GM21825 (cell line): ENCODE measurements around the gene AANAT.

Experiments
- ATAC-seq: cut with Tn5 transposase; IDR thresholded peaks from one replicate; pipeline ENCODE4 v1.9.1; 2021; ENCODE audit warnings: mild to moderate bottlenecking, moderate library complexity; ENCODE audit not compliant: unreplicated experiment

Gene AANAT

DNA sequence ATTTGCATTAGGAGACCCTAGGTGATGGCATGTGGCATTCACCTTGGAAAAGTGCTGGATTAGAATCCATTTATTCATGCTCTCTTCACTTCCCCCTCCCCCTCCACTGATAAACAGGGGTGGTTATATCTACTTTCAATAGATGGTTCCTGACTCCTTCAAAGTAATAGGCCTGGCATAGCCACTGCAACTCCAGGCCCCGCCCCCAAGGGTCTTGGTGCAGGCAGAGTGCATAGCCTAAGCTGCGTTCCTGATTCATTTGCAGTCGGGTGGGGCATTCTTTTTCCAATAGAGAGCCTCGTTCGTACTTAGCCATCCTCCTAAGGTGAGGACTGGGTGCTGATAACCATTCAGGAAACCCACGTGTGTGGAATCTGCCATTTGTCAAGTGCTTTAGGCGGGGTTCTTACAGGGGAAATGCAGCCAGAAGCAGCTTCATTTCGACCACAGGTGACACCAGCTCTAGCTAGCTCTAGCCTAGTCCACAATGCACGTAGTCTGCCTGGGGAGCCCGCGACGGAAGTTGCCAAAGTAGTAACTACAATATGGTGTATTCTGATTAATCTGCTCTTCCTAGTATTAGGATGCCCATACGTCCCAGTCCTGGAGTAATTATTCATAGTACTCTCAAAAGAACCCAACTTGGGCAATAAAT, 25.6 kb upstream of the AANAT start:
- no peak for ATAC-seq

DNA sequence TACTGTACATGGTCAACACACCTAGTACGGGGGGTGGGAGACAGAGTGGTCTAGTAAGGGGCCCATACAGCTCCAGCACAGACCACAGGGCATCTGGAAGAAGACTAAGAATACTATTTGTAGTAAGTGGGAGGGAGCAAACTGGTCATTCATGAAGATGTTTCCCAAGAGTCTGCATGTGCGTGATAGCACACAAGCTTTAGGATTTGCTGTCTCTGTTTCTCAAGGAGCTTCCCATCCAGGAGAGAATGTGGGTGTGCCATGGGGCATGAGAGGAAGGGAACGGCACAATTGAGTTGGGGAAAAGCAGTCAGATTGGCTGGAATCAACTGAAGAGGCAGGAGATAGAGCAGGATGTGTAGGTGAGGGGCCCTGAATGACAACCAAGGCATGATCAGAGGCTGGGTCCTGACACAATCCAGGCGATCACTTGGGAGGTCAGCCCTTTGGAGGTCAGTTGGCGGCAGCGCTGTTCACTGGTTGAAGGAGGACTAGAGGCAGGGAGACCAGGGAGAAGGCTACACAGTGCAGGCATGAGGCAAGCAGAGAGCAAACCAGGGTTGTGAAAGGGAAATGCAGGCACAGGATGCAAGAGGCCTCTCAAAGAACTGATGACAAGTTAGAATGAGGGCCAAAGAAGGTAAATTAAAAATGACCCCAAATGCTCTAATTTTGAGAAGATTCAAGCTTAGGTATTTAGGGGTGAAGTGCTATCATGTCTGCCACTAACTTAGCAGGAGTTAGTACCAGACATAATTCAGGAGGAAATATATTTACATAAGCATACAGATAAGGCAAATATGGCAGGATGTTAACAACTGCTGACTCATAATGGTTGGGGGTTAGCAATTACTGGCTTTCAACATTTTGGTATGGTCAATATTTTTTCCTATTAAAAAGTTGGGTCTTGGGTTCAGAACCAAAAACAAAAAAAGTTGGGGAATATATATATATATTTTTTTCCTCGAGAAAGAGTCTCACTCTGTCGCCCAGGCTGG, 24.8 kb upstream of the AANAT start:
- no peak for ATAC-seq

DNA sequence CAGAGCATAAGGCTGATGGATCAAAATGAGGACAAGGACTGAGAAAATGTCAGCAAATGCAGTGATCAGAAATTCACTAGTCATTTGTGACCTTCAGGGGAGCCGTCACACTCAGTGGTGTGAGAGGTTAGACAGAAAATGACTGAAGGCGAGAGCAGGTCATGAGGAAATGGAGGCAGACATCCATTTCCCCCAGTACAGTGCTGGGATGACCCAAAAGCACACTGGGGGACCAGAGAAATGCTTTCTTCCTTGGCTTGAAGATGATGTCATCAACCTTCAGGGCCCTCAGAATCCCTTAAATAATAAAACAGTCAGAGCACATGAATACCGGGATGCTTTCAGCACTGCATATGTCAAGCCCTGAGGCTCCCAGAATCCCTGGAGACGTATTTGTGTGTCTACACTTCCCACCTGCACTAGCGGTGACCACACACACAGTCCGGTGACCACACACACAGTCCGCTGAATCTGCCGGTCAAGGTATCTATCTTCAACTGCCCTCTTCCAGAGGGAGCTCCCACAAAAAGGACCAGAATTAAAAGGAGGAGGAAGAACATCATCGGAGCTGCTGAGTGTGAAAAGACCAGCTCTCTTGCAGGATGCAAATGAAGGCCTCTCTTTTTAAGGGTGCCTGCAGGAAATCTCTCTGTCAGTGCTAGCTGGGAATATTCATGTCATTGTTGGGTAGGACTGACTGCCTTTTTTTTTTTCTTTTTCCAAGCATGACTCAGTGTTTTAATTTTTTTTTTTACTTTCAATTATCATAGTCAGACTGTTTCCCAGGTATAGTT, 22.7 kb upstream of the AANAT start:
- ATAC-seq = no peak

GRCh38 chr17:76445697-76446448, 21.5 kb upstream of the AANAT start:
- ATAC-seq = no peak

DNA sequence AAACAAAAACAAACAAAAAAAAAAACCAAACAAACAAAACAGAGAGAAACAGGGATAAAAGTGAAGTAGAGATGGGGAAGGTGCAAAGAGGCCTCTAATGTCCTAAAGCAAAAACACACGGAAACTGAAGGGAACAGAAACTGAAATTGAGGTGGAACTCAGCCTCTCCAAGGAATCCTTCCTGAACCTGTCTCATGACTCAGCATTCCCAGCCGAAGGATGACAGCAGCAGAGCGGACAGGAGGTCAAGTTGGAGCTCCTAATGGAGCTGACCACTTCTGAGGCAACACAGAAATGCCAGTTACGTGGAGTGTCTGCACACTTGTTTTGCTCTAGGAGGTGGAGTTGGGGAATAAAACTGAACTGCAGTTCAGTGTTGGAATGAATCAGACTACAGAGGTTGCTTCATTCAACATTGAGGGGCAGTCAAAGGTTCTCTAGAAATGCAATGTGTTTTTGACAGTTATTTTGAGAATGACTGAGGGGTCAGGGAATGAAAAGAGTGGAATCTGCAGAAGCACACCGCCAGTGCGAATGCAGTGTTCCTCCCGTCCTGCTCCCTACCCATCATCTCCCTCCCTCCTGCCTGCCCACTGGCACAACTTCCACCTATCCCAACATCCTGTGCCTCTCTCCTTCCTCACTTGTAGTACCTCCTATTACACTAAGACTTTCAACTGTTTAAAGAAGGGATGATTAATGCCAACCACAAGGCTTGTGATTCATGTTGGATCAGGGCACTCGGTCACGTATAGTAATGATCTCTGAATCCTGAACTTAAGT, 20.8 kb upstream of the AANAT start:
- no peak for ATAC-seq

DNA sequence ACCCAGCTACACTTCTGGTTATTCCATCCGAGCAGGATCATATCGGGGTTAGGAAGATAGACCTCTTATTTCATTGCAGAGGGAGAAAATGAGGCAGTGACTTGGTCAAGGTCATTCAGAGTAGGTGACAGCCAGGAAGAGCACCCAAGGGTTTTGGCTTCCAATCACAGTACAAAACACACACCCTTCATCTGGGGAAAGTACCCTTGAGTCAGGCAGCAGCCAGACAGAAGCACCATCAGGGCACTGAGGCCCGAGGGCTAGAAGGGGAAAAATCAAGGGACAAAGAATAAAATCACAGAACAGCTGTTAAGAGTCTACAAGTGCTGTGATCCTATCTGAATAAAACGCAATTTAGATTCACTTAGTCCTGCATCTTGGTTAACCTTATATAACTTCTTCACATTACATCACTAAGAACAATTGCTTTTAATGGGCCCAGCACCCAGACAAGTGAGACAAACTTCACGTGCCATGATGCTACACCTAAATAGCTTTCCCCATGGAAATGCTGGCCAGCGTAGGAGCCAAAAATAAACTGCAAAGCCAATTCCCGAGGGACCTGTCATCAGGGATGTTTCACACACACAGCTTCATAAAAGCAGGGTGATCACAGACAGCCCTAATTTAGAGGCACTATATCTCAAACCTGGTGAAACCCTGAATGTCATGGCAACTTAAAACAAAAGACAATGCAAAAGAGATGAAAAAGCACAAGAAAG, 19.3 kb upstream of the AANAT start:
- ATAC-seq = no peak

DNA sequence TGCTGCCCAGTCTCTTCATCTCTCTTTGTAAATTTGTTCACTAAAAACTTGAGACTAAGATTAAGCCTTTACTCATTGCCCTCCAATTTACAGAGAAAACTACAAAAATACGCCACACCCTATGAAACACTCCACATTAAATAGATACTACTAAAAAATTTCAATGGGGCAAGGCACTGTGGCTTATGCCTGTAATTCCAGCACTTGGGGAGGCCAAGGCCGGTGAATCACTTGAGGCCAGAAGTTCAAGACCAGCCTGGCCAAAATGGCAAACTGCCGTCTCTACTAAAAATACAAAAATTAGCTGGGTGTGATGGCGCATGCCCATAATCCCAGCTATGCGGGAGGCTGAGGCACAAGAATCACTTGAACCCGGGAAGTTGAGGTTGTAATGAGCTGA, 18.3 kb upstream of the AANAT start:
- ATAC-seq = no peak

GRCh38 chr17:76451506-76451905, 15.9 kb upstream of the AANAT start:
- ATAC-seq = no peak

DNA sequence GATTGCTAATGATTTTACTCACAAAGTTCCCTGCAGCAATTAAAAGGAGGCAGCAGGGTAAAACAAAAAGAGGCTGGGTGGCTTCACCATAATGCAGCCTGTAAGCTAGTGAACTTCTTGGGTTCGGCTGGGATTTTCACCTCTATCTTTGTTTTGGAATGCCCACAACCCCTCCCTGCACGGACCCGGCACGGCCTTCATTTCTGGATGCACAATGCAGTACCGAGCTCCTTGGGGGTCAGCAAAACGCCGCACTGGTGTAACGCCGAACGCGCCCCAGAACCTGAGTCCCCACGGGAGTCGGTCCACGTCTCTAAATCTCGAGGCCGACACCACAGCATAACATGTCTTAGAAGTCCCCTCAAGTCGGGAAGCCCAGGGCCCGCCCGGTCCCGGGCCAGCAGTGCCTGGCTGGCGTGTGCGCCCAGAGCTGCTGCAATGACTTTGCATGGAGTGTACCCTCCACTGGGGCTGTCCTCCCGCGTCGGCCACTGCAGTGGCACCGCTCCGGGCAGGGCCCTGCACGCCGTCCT, 15.2 kb upstream of the AANAT start:
- peak; percentile 30 for ATAC-seq

DNA sequence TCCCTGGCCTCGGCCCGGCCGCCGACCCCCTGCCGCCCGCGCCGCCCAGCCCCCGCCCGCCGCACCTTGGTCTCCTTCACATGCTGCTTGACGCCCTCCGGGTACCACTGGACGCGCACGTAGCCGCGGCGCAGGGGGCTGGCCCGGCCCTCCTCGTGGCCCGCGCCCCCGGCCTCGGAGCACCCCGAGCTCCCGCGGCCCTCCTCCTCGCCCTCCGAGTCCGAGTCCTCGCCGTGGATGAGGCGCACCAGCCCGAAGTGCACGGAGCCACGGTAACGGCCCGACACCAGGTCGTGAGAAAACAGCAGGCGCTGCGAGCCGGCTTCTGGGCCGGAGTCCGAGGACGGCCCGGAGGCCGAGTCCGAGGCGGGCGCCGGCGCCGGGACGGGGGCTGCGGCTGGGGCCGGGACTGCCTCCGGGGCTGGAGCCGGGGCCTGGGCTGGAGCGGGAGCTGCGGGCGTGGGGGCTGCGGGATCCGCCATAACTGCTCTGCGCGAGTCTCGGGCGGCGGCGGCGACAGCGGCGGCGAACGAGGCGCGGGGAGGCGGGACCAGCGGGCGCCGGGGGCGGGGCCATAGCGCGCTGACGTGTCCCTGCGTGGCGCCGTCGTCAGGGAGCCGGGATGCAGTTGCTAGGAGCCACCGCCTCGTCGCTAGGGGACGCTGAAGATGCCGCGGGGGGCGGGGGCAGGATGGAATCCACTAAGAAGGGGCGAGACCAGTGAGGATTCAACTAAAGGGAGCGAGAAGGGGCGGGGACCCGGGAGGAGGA, 14.6 kb upstream of the AANAT start, which contains the start of gene UBE2O:
UBE2O (minus strand) TSS at position 493 of the 771 bp plus-strand sequence; CDS start at position 482, 11 bp downstream.
- ATAC-seq = peak; percentile 84

GRCh38 chr17:76453431-76453743, 14.0 kb upstream of the AANAT start:
- ATAC-seq = no peak

GRCh38 chr17:76458580-76459490, 8.6 kb upstream of the AANAT start:
- ATAC-seq = no peak

GRCh38 chr17:76459674-76460073, 7.7 kb upstream of the AANAT start:
- no peak for ATAC-seq

DNA sequence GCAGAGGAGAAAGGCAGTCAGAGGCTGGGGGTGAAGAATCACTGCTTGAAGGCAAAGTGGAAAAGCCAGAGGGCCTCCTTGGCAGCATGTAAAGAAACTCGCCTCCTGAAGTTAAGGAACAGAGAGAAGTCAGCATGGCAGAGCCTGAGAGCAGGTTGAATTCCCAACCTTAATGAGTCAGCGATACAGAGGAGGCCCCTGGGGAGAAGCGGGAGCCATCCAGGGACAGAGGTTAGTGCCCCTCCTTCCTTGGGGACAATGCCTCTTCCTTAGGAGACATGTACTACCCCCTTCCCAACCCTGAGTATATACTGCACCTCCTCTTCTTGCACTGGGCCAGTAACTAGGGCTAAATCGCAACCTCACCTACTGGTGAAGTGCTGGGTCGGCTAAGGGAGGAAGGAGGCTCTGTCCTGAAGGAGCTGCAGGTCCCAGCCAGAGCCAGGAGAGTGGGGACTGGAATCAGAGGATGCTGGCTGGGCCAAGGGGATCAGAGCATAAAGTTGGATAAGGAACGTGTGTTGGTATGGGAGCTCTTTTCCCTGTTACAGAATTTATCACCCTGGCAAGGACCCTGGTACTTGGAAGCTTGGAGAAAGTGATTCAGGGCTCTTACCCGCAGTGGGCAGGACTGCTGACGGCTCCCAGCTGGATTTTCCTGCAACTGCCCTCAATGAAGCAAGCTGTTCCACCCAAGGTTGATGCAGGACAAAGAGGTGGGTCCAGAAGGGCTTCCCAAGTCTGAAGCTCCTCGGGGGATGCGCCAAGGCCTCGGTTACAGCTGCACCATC, 5.4 kb upstream of the AANAT start:
- ATAC-seq = no peak

- no peak for ATAC-seq
These were observed 4.7 kb upstream of the AANAT start for GRCh38 chr17:76462556-76463290.

DNA sequence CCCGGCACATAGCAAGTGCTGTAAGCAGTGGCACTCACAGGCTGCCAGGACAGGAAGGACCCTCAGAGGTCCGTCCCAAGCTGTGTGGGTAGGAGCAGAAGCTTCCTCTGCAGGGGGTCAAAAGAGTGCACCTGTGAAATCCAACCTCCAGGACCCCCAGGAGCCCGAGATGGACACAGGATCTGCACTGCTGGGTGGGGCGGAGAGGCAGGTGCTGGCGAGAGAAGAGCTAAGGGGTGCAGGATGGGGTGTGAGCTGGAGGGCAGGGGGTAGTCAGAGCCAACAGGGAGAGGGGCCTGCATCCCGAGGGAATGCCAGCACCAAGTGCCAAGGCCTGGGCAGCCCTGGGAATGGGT, 650 bp upstream of the AANAT start:
- no peak for ATAC-seq
